CD4-positive, alpha-beta T cell treated with Interleukin-15 for 1 hour (primary cell): ENCODE measurements around the gene SLC11A2.
"Not testable (repeated sequence)": the region's sequence is repeated elsewhere in the genome, so short reads cannot be mapped to it uniquely, and the experiment has no call there.

Source experiments
- DNase-seq: peaks from one replicate; pipeline ENCODE4 v3.0.0-alpha.2; 2020

Gene SLC11A2

GRCh38 chr12:50936821-50937530 is 89.2 kb downstream of the SLC11A2 start:
- DNase-seq: no peak

GRCh38 chr12:50934981-50935807 is 91.0 kb downstream of the SLC11A2 start:
- no peak for DNase-seq

GRCh38 chr12:50934371-50934851 is 91.8 kb downstream of the SLC11A2 start:
- DNase-seq: no peak

GRCh38 chr12:50933459-50934124 is 92.6 kb downstream of the SLC11A2 start:
- DNase-seq: no peak

GRCh38 chr12:50932787-50933280 is 93.3 kb downstream of the SLC11A2 start:
- no peak for DNase-seq

GRCh38 chr12:50930477-50930876 is 95.7 kb downstream of the SLC11A2 start:
- not testable (repeated sequence) for DNase-seq

- DNase-seq: no peak
Observed at GRCh38 chr12:50929831-50930230, 96.4 kb downstream of the SLC11A2 start.
